ENCODE data around the gene DNMT3B.

Gene DNMT3B

DNA sequence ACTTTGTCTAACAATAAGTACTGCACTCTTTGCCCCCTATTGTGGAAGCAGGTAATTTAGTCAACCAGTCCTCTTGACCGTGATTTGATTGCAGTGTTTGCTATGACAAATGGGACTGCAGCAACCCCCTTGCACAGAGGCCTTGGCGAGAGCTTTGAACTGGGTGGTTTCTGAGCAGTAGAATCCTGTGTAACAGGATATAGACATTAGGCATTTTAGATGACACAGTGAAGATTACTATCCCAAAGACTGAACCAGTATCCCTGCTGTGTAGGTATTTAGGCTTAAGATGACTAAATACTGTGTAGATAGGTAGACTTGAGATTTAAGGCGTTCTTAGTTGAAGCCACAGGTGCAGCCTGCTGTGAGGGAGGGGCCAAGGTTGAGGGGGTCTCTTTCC lies 9.9 kb downstream of the DNMT3B start:
- no peak for DNase-seq (ENCODE audit: low read depth)
- TF ChIP-seq POLR2A (IDR thresholded peaks at IDR 0.05; ENCODE audit: extremely low read depth, insufficient read length) (no peak), MYC (IDR thresholded peaks at IDR 0.05; ENCODE audit: low read depth, low read length) (no peak)
- TF ChIP-seq, protein P1, sequence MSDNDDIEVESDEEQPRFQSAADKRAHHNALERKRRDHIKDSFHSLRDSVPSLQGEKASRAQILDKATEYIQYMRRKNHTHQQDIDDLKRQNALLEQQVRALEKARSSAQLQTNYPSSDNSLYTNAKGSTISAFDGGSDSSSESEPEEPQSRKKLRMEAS (IDR thresholded peaks at IDR 0.05; ENCODE audit: low read depth, low read length): no peak
- TF ChIP-seq, protein P2, sequence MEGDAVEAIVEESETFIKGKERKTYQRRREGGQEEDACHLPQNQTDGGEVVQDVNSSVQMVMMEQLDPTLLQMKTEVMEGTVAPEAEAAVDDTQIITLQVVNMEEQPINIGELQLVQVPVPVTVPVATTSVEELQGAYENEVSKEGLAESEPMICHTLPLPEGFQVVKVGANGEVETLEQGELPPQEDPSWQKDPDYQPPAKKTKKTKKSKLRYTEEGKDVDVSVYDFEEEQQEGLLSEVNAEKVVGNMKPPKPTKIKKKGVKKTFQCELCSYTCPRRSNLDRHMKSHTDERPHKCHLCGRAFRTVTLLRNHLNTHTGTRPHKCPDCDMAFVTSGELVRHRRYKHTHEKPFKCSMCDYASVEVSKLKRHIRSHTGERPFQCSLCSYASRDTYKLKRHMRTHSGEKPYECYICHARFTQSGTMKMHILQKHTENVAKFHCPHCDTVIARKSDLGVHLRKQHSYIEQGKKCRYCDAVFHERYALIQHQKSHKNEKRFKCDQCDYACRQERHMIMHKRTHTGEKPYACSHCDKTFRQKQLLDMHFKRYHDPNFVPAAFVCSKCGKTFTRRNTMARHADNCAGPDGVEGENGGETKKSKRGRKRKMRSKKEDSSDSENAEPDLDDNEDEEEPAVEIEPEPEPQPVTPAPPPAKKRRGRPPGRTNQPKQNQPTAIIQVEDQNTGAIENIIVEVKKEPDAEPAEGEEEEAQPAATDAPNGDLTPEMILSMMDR (IDR thresholded peaks at IDR 0.05; ENCODE audit: low read depth, low read length): no peak
- H3K4me3 ChIP-seq (ENCODE audit: low read depth, low read length): no peak overlapping the region

DNA sequence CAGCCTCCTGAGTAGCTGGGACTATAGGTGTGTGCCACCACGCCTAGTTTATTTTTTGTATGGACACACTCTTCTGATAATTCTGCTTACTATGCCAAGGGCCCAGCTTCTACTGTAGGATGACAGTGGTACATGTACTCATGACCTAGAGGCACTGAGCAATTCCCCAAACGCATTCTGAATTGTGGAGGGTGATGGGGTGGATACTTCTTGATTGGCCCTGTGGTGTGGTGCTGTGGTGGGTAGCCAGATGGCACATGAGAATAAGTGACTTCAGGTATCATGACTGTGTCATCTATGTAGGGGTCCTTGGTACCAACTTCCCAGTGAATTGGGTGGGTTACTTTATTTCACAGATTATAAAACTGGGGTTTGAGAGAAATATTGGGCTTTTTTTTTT lies 11.0 kb downstream of the DNMT3B start:
- TF ChIP-seq MYC (IDR thresholded peaks at IDR 0.05; ENCODE audit: low read depth, low read length): no peak
- TF ChIP-seq, protein P1 (IDR thresholded peaks at IDR 0.05; ENCODE audit: low read depth, low read length): no peak
- TF ChIP-seq, protein P2 (IDR thresholded peaks at IDR 0.05; ENCODE audit: low read depth, low read length): no peak
- TF ChIP-seq POLR2A (IDR thresholded peaks at IDR 0.05; ENCODE audit: extremely low read depth, insufficient read length): no peak
- no peak for DNase-seq (ENCODE audit: low read depth)
- no peak overlapping the region for H3K4me3 ChIP-seq (ENCODE audit: low read depth, low read length)

DNA sequence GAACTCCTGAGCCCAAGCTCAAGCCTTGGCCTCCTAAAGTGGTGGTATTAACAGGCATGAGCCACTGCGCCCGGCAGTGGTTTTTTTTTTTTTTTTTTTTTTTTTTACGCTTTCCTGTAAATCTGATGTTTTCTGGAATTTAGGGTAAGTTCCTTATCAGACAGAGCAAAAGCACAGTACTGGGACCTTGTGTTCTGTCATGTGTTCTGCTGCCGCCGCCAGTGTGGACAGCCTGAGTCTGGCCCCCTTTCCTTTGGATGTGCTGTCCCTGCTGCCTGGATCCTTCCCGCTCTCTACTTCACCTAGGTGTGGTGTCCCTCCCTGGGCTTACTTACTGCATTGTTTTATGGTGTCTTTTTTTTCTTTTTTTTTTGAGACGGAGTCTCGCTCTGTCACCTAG lies 11.7 kb downstream of the DNMT3B start:
- TF ChIP-seq, protein P1 (IDR thresholded peaks at IDR 0.05; ENCODE audit: low read depth, low read length): no peak
- TF ChIP-seq, protein P2 (IDR thresholded peaks at IDR 0.05; ENCODE audit: low read depth, low read length): no peak
- TF ChIP-seq POLR2A (IDR thresholded peaks at IDR 0.05; ENCODE audit: extremely low read depth, insufficient read length): no peak
- no peak for TF ChIP-seq MYC (IDR thresholded peaks at IDR 0.05; ENCODE audit: low read depth, low read length)
- H3K4me3 ChIP-seq (ENCODE audit: low read depth, low read length): no peak overlapping the region
- DNase-seq (ENCODE audit: low read depth): no peak

DNA sequence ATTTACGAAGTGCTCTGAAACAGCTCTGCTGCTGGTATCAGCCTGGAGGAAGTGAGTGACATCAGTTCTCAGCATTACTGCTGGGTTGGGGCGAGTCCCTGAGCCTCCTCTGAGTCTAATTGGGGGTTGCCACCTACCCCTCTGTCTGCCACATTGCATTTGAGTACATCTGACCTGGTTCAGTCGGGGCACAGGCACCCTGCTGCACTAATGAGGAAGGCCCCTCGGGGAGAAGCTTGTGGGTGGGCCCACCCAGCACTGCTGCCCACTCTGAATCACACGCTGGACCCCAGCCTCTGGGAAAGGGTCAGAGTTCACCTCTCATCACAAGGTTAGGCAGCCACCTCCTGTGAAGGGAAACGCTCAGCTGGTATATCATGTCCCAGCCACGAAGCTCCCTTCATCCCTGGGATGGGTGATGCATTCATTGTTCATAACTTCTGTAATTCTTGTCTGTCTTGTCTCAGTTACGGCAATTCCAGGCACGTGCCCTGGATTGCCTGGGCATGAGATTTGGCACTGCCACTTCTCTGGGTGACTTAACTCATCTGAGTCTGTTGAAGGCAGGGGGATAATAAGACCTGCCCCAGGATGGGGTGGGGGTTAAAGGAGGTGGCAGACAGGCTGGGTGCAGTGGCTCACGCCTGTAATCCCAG lies 13.3 kb downstream of the DNMT3B start:
- no peak overlapping the region for H3K4me3 ChIP-seq (ENCODE audit: low read depth, low read length)
- TF ChIP-seq, protein P1 (IDR thresholded peaks at IDR 0.05; ENCODE audit: low read depth, low read length): no peak
- no peak for TF ChIP-seq MYC (IDR thresholded peaks at IDR 0.05; ENCODE audit: low read depth, low read length)
- no peak for TF ChIP-seq POLR2A (IDR thresholded peaks at IDR 0.05; ENCODE audit: extremely low read depth, insufficient read length)
- TF ChIP-seq, protein P2 (IDR thresholded peaks at IDR 0.05; ENCODE audit: low read depth, low read length): no peak
- DNase-seq (ENCODE audit: low read depth): peak; percentile 61

DNA sequence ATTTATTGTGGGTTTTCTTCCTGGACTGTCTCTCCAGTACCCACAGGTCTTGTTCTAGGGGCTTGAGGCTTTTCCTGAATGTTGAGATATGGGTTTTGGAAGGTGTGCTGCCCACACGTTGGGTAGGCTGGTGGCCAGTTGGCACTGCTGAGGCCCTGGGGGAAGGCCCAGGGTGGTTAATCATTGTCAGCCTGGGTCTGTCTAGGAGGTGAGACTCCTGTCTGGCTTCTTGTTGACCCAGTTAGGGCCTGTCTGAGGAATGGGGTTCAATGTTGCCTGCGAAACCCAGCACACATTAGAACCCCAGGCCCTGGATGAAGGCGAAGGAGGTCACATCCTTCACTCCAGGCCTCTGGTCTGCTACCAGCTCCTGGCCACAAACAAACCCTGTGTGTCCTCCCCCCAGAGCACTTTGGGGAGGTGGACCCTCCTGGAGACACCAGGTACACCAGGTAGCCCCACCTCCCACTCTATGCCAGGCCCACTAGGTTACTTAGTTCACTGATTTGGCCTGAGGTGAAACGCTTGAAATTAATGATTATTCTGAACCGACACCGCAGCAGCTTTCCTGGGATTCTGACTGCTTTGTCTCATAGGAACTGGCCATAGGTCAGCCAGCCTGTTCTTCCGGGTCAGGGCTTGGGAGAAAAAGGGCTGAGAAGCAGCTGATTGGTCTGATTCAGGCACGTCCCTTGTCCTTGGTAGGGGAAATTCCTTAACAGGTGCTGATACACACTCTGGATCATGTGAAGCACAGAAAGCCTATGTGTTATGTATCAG lies 15.2 kb downstream of the DNMT3B start:
- no peak for TF ChIP-seq POLR2A (IDR thresholded peaks at IDR 0.05; ENCODE audit: extremely low read depth, insufficient read length)
- TF ChIP-seq, protein P1 (IDR thresholded peaks at IDR 0.05; ENCODE audit: low read depth, low read length): no peak
- TF ChIP-seq, protein P2 (IDR thresholded peaks at IDR 0.05; ENCODE audit: low read depth, low read length): no peak
- no peak for TF ChIP-seq MYC (IDR thresholded peaks at IDR 0.05; ENCODE audit: low read depth, low read length)
- no peak for DNase-seq (ENCODE audit: low read depth)
- H3K4me3 ChIP-seq (ENCODE audit: low read depth, low read length): no peak overlapping the region
